ENCODE measurements around the gene MYL12B.
"Not testable (repeated sequence)": the region's sequence is repeated elsewhere in the genome, so short reads cannot be mapped to it uniquely, and the experiment has no call there.

The MYL12B gene

DNA sequence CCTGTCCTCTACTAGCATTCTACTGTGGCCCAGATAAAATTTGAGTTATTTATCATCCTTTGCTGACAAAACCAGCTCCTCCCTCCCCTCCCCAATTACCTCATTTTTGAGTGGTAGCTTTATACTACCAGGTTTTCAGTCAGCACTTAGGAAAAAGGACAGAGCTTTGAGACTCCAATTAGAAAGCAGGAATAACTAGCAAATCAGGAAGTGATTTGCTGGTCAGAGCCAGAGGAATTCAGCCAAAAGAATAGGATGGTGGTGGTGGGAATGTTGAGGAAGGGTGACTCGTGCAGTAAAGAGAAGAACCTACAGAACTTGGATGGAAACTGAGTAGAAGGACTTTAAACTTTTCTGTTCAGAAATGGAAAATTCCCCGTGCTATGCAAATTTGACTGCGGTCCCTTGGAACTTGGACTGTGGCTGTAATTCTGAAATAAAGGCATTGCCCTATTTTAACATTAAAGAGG lies 3.7 kb downstream of the MYL12B start:
- TF ChIP-seq, protein P1, sequence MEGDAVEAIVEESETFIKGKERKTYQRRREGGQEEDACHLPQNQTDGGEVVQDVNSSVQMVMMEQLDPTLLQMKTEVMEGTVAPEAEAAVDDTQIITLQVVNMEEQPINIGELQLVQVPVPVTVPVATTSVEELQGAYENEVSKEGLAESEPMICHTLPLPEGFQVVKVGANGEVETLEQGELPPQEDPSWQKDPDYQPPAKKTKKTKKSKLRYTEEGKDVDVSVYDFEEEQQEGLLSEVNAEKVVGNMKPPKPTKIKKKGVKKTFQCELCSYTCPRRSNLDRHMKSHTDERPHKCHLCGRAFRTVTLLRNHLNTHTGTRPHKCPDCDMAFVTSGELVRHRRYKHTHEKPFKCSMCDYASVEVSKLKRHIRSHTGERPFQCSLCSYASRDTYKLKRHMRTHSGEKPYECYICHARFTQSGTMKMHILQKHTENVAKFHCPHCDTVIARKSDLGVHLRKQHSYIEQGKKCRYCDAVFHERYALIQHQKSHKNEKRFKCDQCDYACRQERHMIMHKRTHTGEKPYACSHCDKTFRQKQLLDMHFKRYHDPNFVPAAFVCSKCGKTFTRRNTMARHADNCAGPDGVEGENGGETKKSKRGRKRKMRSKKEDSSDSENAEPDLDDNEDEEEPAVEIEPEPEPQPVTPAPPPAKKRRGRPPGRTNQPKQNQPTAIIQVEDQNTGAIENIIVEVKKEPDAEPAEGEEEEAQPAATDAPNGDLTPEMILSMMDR (IDR thresholded peaks at IDR 0.05), result no peak
- no peak for TF ChIP-seq ZFX (IDR thresholded peaks at IDR 0.05; ENCODE audit: borderline replicate concordance)
- no peak overlapping the region for H3K27ac ChIP-seq

DNA sequence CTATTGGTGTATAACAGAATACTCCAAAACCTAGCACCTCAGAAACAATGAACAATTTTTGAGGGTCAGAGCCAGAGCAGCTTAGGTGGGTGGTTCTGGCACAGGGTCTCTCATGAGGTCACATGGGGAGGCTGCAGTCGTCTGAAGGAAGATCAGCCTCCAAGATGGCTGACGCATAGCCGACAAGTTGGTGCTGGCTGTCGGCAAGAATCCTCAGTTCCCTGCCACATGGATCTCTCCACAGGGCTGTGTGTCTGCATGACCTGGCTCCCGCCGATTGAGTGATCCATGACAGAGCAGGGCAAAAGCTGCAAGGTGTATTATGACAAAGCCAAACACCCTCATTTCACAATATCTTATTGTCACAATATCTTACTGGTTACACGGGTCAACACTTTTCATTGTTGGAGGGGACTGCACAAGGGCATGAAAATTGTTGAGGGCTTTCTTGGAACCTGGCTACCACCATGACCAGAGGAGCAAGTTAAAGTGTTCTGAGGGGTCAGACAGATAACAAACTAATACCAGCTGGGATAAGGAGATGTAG lies 4.2 kb downstream of the MYL12B start:
- H3K27ac ChIP-seq, result no peak overlapping the region
- TF ChIP-seq, protein P1 (IDR thresholded peaks at IDR 0.05), result no peak
- no peak for TF ChIP-seq ZFX (IDR thresholded peaks at IDR 0.05; ENCODE audit: borderline replicate concordance)

DNA sequence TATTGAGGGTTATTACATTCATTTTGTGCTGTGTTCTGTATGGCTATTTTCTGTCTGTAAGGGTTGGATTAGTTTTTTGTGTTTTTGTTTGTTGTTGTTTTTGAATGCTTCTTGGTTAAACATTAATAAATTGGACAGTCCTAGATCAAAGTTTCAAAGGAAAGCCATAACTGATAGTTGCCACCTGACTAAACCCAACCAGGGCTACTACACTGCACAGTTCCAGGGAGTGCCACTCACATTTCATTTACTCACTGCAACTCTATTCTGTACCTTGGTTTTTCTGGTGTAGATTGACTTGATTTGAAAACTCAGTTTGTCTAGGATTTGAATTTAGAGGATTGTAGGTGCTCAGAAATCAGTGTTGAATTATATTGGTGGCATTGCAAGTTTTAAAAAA lies 6.4 kb downstream of the MYL12B start:
- TF ChIP-seq ZFX (IDR thresholded peaks at IDR 0.05; ENCODE audit: borderline replicate concordance), result no peak
- TF ChIP-seq, protein P1 (IDR thresholded peaks at IDR 0.05), result no peak
- H3K27ac ChIP-seq, result no peak overlapping the region

DNA sequence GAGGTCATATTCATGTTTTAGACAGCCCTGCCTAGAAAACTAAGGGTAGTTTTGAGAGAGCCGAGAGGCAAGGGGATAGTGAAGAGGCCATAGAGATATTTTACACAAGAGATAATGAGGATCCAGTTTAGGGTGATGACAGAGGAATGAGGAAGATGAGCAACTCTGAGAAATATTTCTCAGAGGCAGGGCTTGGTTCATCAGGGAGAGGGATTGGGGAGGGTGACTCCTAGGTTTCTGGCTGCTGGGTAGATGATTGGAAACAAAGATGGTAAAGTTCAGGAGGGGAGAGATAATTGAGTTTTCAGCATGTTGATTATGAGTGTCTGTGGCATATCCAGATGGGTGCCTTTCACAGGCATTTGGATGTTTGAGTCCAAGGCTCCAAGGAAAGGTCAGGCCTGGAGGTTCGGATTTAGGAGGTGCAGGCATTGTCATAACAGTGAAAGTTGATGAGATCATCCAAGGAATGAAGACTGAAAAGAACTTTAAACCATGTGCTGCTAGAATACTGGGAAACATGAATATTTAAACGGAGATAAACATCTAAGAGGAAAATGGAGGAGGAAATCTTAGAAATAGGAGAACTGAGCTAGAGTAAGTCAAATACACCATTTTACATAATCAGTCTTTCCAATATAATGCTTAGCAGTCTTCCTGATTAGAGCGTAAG lies 7.4 kb downstream of the MYL12B start:
- no peak overlapping the region for H3K27ac ChIP-seq
- TF ChIP-seq ZFX (IDR thresholded peaks at IDR 0.05; ENCODE audit: borderline replicate concordance), result no peak
- TF ChIP-seq, protein P1 (IDR thresholded peaks at IDR 0.05), result no peak

DNA sequence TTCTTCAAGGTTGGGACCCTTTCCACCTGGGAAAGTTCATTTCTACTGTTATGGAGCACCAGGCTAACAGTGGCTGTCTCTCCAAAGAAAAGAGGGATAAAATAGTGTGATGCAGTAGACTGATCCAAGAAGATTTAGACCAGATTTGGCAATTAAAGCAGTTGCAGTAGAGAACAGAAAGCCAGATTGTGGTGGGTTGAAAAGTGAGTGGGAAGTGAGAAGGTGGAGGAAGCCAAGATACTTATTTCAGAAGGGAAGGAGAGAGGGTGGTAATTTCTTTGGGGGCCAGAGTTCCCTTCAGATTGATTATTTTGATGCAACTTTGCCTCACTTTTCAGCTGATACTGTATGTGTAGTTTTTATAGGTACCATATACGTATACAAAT lies 8.0 kb downstream of the MYL12B start:
- H3K27ac ChIP-seq, result no peak overlapping the region
- TF ChIP-seq ZFX (IDR thresholded peaks at IDR 0.05; ENCODE audit: borderline replicate concordance), result no peak
- TF ChIP-seq, protein P1 (IDR thresholded peaks at IDR 0.05), result no peak

DNA sequence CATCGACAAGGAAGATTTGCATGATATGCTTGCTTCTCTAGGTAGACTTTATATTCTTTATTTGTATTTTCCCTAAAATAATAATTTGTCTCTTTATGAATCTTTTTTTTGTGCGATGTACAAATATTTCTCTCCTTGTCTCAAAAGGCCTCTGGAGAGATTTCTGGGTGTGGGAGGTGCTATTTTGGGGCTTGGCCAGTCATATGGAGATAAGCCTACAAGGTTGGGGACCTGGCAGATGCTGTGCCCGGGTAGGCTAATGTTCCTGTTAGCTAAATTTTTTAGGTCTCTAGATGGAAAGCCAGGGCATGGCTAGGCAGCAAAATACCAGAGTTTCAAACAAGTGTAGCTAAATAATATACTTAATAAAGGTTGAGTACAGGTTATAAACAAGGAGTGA lies 11.1 kb downstream of the MYL12B start:
- no peak overlapping the region for H3K27ac ChIP-seq
- TF ChIP-seq, protein P1 (IDR thresholded peaks at IDR 0.05), result no peak
- no peak for TF ChIP-seq ZFX (IDR thresholded peaks at IDR 0.05; ENCODE audit: borderline replicate concordance)

DNA sequence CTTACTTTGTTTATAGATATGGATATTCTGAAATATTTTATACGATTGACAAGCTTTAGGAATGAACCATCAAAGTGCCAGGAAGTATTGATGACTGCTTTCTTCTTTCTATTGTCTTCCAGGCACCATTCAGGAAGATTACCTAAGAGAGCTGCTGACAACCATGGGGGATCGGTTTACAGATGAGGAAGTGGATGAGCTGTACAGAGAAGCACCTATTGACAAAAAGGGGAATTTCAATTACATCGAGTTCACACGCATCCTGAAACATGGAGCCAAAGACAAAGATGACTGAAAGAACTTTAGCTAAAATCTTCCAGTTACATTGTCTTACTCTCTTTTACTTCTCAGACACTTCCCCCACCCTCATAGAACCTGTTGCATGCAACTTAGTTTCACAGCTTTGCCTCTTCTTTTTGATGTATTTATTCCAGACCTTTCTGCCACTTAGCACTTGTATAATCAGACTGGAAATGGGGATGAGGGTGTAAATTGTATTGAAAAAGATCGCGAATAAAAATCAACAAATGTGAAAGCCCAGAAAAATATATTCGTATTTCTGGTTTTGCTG lies 15.8 kb downstream of the MYL12B start:
- H3K27ac ChIP-seq, result not testable (repeated sequence)

Data from 22Rv1 (cell line).